ENCODE measurements around the gene RPL22. TPM values are rescaled to one million over a fixed set of nuclear protein-coding genes. Genes with fewer than 3 reads are reported as not detected.

RPL22 gene
- total RNA-seq, 1 experiment from 2014 or later = 441 TPM

GRCh38 chr1:6243993-6244392 is 44.6 kb upstream of the RPL22 start, which contains the start of gene HES3:
Gene HES3 (plus strand): TSS chr1:6244179. CDS start chr1:6244366, 187 bp downstream.
- H3K27me3 Mint-ChIP-seq (ENCODE audit: low read depth) = peaks cover 32% of the 10 kb centered on the region
- H3K36me3 Mint-ChIP-seq = no peaks in the 10 kb centered on the region
- no peak for DNase-seq (ENCODE audit: low spot score)
- ChIA-PET CTCF (interaction anchor here (1.0 to 21.4 kb wide), 9 partner anchors 38 to 194 kb away, joined by 3 to 489 read pairs (median 9); partner anchors contain the start of genes HES2 and RNF207), POLR2A (interaction anchor here (0.8 kb wide), 1 partner anchor 44 kb away, joined by 3 read pairs; no protein-coding TSS in a partner anchor)
- peak within 1 kb of the TSS; percentile 77 for H3K4me3 Mint-ChIP-seq
- peaks cover 44% of the 10 kb centered on the region for H3K4me1 Mint-ChIP-seq
- no peak for ATAC-seq
- no peaks in the 10 kb centered on the region for H3K9me3 Mint-ChIP-seq
- H3K27ac Mint-ChIP-seq = no peak within 1 kb of the TSS
- TF ChIP-seq MLX (CRISPR knock-in tag; IDR thresholded peaks at IDR 0.05) = no peak
- TF ChIP-seq ATF3 (CRISPR knock-in tag; conservative IDR thresholded peaks at IDR 0.05) = no peak
- TF ChIP-seq PREB (CRISPR knock-in tag; IDR thresholded peaks at IDR 0.05; ENCODE audit: borderline replicate concordance) = no peak
- no peak for TF ChIP-seq RORB (CRISPR knock-in tag; IDR thresholded peaks at IDR 0.05)
- TF ChIP-seq IRF1 (CRISPR knock-in tag; IDR thresholded peaks at IDR 0.05) = 0 out of 2 replicates have a peak, but pooled peaks have one; percentile 12
- TF ChIP-seq FOXK1 (CRISPR knock-in tag; IDR thresholded peaks at IDR 0.05) = peak; percentile 46; the same call in 1 of the 2 replicates
- no peak for TF ChIP-seq ZNF425 (CRISPR knock-in tag; conservative IDR thresholded peaks at IDR 0.05)
- TF ChIP-seq CDX4 (CRISPR knock-in tag; IDR thresholded peaks at IDR 0.05; ENCODE audit: borderline replicate concordance) = no peak
- no peak for TF ChIP-seq ZNF138 (CRISPR knock-in tag; conservative IDR thresholded peaks at IDR 0.05)
- TF ChIP-seq PRDM15 (CRISPR knock-in tag; IDR thresholded peaks at IDR 0.05) = no peak
- no peak for TF ChIP-seq ATF6 (CRISPR knock-in tag; IDR thresholded peaks at IDR 0.05)
- peak; percentile 31; the same call in 1 of the 2 replicates for TF ChIP-seq MAX (CRISPR knock-in tag; IDR thresholded peaks at IDR 0.05)
- no peak for TF ChIP-seq ZNF281 (CRISPR knock-in tag; IDR thresholded peaks at IDR 0.05)
- TF ChIP-seq ZMAT4 (CRISPR knock-in tag; IDR thresholded peaks at IDR 0.05) = no peak
- no peak for TF ChIP-seq PRRX2 (CRISPR knock-in tag; IDR thresholded peaks at IDR 0.05)
- TF ChIP-seq SOX15 (CRISPR knock-in tag; IDR thresholded peaks at IDR 0.05) = no peak
- TF ChIP-seq ZNF512 (CRISPR knock-in tag; IDR thresholded peaks at IDR 0.05; ENCODE audit: borderline replicate concordance) = no peak
